HCEC 1CT (cell line): ENCODE data around the gene FRMPD1.

ENCODE experiments used
- DNase-seq: peaks from one replicate; pipeline ENCODE4 v3.0.0-alpha.2; 2017

Gene FRMPD1

GRCh38 chr9:37784616-37785483, 134.1 kb downstream of the FRMPD1 start, which contains the start of gene EXOSC3:
Gene EXOSC3, minus strand, starts transcription at chr9:37785064. Its CDS starts 20 bp downstream, at chr9:37785044.
- DNase-seq: peak; percentile 92

GRCh38 chr9:37787059-37787458, 136.3 kb downstream of the FRMPD1 start:
- DNase-seq: no peak

- no peak for DNase-seq
Observed at GRCh38 chr9:37788332-37788731, 137.6 kb downstream of the FRMPD1 start.

- DNase-seq: no peak
Observed at GRCh38 chr9:37790096-37790495, 139.3 kb downstream of the FRMPD1 start.

- DNase-seq: no peak
Observed at GRCh38 chr9:37792122-37792521, 141.4 kb downstream of the FRMPD1 start.

- DNase-seq: no peak
Observed at GRCh38 chr9:37796232-37796631, 145.5 kb downstream of the FRMPD1 start.
